Measurements from ENCODE around the gene BRF1. TPM values are rescaled to one million over a fixed set of nuclear protein-coding genes. Genes with fewer than 3 reads are reported as not detected.

BRF1 gene
- total and polyA plus RNA-seq, 2 of the 8 experiments (the other 6 are each of a cell fraction or from before 2014, with no cell fraction given): 7.7 to 18.3 TPM

GRCh38 chr14:105172476-105172875, 128.3 kb downstream of the BRF1 start:
- DNase-seq (ENCODE audit: low read depth in 1 of 2, low spot score in 2 of 2) (no peak), FAIRE-seq (no peak)
- Histone ChIP-seq H3K4me1 (replicated peaks in 1 of 4; ENCODE audit: control insufficient read depth in 3 of 4, insufficient read depth in 4 of 4, low read length in 3 of 4) (peaks cover 0 to 6% (median 3%) of the 10 kb centered on the region in 4 experiments; a peak in 6 of 7 replicates), H2BK12ac (ENCODE audit: low read depth, low read length) (no peak overlapping the region), H3K4ac (replicated peaks; ENCODE audit: insufficient read length, low read depth, low read length) (no peak overlapping the region), H3K79me2 (ENCODE audit: control insufficient read depth in 1 of 2, insufficient read depth in 2 of 2, low read length in 2 of 2) (no peaks in the 10 kb centered on the region), H2BK15ac (ENCODE audit: low read length) (no peak overlapping the region), H3K79me1 (ENCODE audit: low read depth, low read length) (no peaks in the 10 kb centered on the region), H2BK20ac (ENCODE audit: low read length) (no peak overlapping the region), H3K18ac (ENCODE audit: extremely low read depth, low read length) (no peak overlapping the region; the same call in 1 of the 2 replicates), H3K23ac (ENCODE audit: insufficient read length) (no peak overlapping the region), H2AK5ac (ENCODE audit: low read depth, low read length) (no peak overlapping the region), H3K9me3 (ENCODE audit: insufficient read depth in 2 of 2, low read depth in 1 of 2, low read length in 1 of 2) (no peaks in the 10 kb centered on the region), H2BK120ac (replicated peaks; ENCODE audit: low read depth, low read length) (no peak overlapping the region), H4K5ac (ENCODE audit: insufficient read length, low read depth, low read length) (no peak overlapping the region), H4K8ac (ENCODE audit: extremely low read depth, insufficient read depth, low read length) (no peak overlapping the region; the same call in 1 of the 2 replicates), H3K27me3 (replicated peaks in 1 of 4; ENCODE audit: control insufficient read depth in 3 of 4, extremely low read depth in 1 of 4, insufficient read depth in 3 of 4, low read length in 3 of 4) (peaks cover 3 to 13% (median 9%) of the 10 kb centered on the region in 4 experiments; a peak in 6 of 7 replicates), H3K56ac (replicated peaks; ENCODE audit: insufficient read length, low read depth, low read length) (no peak overlapping the region), H2AFZ (ENCODE audit: low read length) (no peak overlapping the region), H3K14ac (ENCODE audit: insufficient read length) (no peak overlapping the region), H3K4me2 (ENCODE audit: insufficient read depth in 1 of 2, low read depth in 2 of 2, low read length in 2 of 2) (no peak overlapping the region), H3K4me3 (ENCODE audit: extremely low read depth in 1 of 4, insufficient read depth in 2 of 4, low read depth in 3 of 4, low read length in 4 of 4) (no peak overlapping the region), H4K20me1 (replicated peaks in 1 of 2; ENCODE audit: control insufficient read depth in 1 of 2, insufficient read depth in 2 of 2, low read length in 2 of 2) (peaks cover 0 to 11% of the 10 kb centered on the region in 2 experiments), H3K36me3 (ENCODE audit: control insufficient read depth in 2 of 4, insufficient read depth in 4 of 4, low read length in 3 of 4) (no peaks in the 10 kb centered on the region), H3K9ac (replicated peaks in 1 of 4; ENCODE audit: extremely low read depth in 1 of 4, low read depth in 3 of 4, low read length in 3 of 4) (no peak overlapping the region), H3K23me2 (ENCODE audit: low read depth, low read length) (peaks cover 4% of the 10 kb centered on the region; the same call in 1 of the 2 replicates), H4K91ac (replicated peaks; ENCODE audit: insufficient read length, low read length) (no peak overlapping the region), H2BK5ac (ENCODE audit: low read depth, low read length) (no peak overlapping the region), H3K27ac (ENCODE audit: low read depth, low read length) (no peak overlapping the region; the same call in 1 of the 2 replicates)
- POLR2A ChIA-PET (ENCODE audit: partially characterized antibody): interaction anchor here (1.0 kb wide), 1 partner anchor 21 kb away, joined by 3 read pairs; no protein-coding TSS in a partner anchor
- CTCF ChIA-PET (ENCODE audit: partially characterized antibody): interaction anchor here (0.5 to 5.2 kb wide), 10 partner anchors 9 to 1136 kb away, joined by 3 to 36 read pairs (median 4); no protein-coding TSS in a partner anchor
- 77% methylated on average over 5 of the region's 7 CpGs; no CpG with 5 or more reads in 1 of the 2 experiments for WGBS, 2 experiments (ENCODE audit: extremely low coverage in 1 of 2, insufficient coverage in 1 of 2, insufficient read length in 1 of 2, insufficient replicate concordance in 2 of 2, low coverage in 1 of 2, low lambda C conversion rate in 2 of 2, missing lambda C conversion rate in 1 of 2)
- TF ChIP-seq SP4 (IDR thresholded peaks at IDR 0.05; ENCODE audit: low read length): no peak
- TF ChIP-seq SP1 (IDR thresholded peaks at IDR 0.05; ENCODE audit: low read depth, low read length): no peak
- TF ChIP-seq EZH2 (IDR thresholded peaks at IDR 0.05; ENCODE audit: low read depth, low read length, severe bottlenecking): no peak
- no peak for TF ChIP-seq TCF12 (IDR thresholded peaks at IDR 0.05; ENCODE audit: low read depth, low read length)
- no peak for TF ChIP-seq CBX8 (IDR thresholded peaks at IDR 0.05; ENCODE audit: borderline replicate concordance, low read depth, low read length)
- no peak for TF ChIP-seq MAX (IDR thresholded peaks at IDR 0.05)
- no peak for TF ChIP-seq JUND (IDR thresholded peaks at IDR 0.05; ENCODE audit: low read length)
- TF ChIP-seq RNF2 (IDR thresholded peaks at IDR 0.05; ENCODE audit: borderline replicate concordance, low read depth, low read length, missing control alignments, poor library complexity, severe bottlenecking): no peak
- TF ChIP-seq POU5F1 (IDR thresholded peaks at IDR 0.05; ENCODE audit: low read depth, low read length): no peak
- no peak for TF ChIP-seq RFX5 (IDR thresholded peaks at IDR 0.05; ENCODE audit: borderline replicate concordance, low read depth, low read length)
- no peak for TF ChIP-seq HDAC2 (IDR thresholded peaks at IDR 0.05; ENCODE audit: borderline replicate concordance in 1 of 2, low read depth in 2 of 2, low read length in 2 of 2)
- no peak for TF ChIP-seq BRCA1 (IDR thresholded peaks at IDR 0.05; ENCODE audit: low read depth, low read length)
- TF ChIP-seq CEBPB (IDR thresholded peaks at IDR 0.05; ENCODE audit: low read depth, low read length): no peak
- TF ChIP-seq ZNF274 (IDR thresholded peaks at IDR 0.05; ENCODE audit: borderline replicate concordance, extremely low read depth, low read length): no peak
